HepG2 (cell line): ENCODE data around the gene TRIM72. TPM values are rescaled to one million over a fixed set of nuclear protein-coding genes. Genes with fewer than 3 reads are reported as not detected.

ENCODE experiments used
- ARID4A ChIP-seq: sonication (generic); formaldehyde crosslinking; IDR thresholded peaks from 2 replicates; pipeline ENCODE4 v1.5.0; 2020; ENCODE audit warnings: mild to moderate bottlenecking, missing genetic modification reagents, borderline replicate concordance
- CEBPB ChIP-seq: IDR thresholded peaks from 2 replicates; pipeline ENCODE4 v1.6.1; 2011; ENCODE audit warnings: low read depth, low read length, improper control_type of control experiment, borderline replicate concordance
- DNMT1 ChIP-seq: sonication (generic); formaldehyde crosslinking; IDR thresholded peaks from 2 replicates; pipeline ENCODE4 v1.5.1; 2020; ENCODE audit warnings: mild to moderate bottlenecking, missing genetic modification reagents
- FOXC1 ChIP-seq: sonication (generic); formaldehyde crosslinking; IDR thresholded peaks from 2 replicates; pipeline ENCODE4 v1.8.0; 2022; ENCODE audit warnings: mild to moderate bottlenecking, missing genetic modification reagents, borderline replicate concordance
- GABPB1 ChIP-seq: IDR thresholded peaks from 2 replicates; pipeline ENCODE4 v1.6.1; 2016; ENCODE audit warnings: mild to moderate bottlenecking, missing genetic modification reagents, moderate library complexity, missing compliant biosample characterization
- HHEX ChIP-seq: IDR thresholded peaks from 2 replicates; pipeline ENCODE4 v1.6.1; 2016; ENCODE audit warnings: control low read depth
- HMGA1 ChIP-seq: sonication (generic); formaldehyde crosslinking; conservative IDR thresholded peaks from 2 replicates; pipeline ENCODE4 v1.4.0; 2020; ENCODE audit warnings: missing genetic modification reagents
- NFE2 ChIP-seq: sonication (generic); formaldehyde crosslinking; IDR thresholded peaks from 2 replicates; pipeline ENCODE4 v1.4.0; 2020; ENCODE audit warnings: missing genetic modification reagents
- NFE2L2 ChIP-seq: fragments of 150-350 bp; IDR thresholded peaks from 2 replicates; pipeline ENCODE4 v1.6.1; 2014; ENCODE audit warnings: low read length
- NR2F6 ChIP-seq, 2 experiments: IDR thresholded peaks; 2 replicates each; pipeline ENCODE4 v1.6.1; 2016; ENCODE audit warnings: antibody characterized with exemption in 1 of 2, mild to moderate bottlenecking in 1 of 2
- NRL ChIP-seq: sonication (generic); formaldehyde crosslinking; IDR thresholded peaks from 2 replicates; pipeline ENCODE4 v1.5.0; 2020; ENCODE audit warnings: missing genetic modification reagents, mild to moderate bottlenecking, moderate library complexity, borderline replicate concordance
- RARA ChIP-seq: IDR thresholded peaks from 2 replicates; pipeline ENCODE4 v1.6.1; 2016; ENCODE audit warnings: missing genetic modification reagents, missing compliant biosample characterization
- RARG ChIP-seq: sonication (generic); formaldehyde crosslinking; IDR thresholded peaks from 2 replicates; pipeline ENCODE4 v1.4.0; 2020; ENCODE audit warnings: low read depth, mild to moderate bottlenecking, missing genetic modification reagents
- SMAD1 ChIP-seq: sonication (generic); formaldehyde crosslinking; IDR thresholded peaks from 2 replicates; pipeline ENCODE4 v1.4.0; 2020; ENCODE audit warnings: missing genetic modification reagents, low read depth, mild to moderate bottlenecking, borderline replicate concordance
- SOX5 ChIP-seq: IDR thresholded peaks from 2 replicates; pipeline ENCODE4 v1.6.1; 2016; ENCODE audit warnings: borderline replicate concordance
- WIZ ChIP-seq: sonication (generic); formaldehyde crosslinking; IDR thresholded peaks from 2 replicates; pipeline ENCODE4 v1.5.1; 2020; ENCODE audit warnings: mild to moderate bottlenecking, missing genetic modification reagents
- ZKSCAN8 ChIP-seq: IDR thresholded peaks from 2 replicates; pipeline ENCODE4 v1.6.1; 2016; ENCODE audit warnings: borderline replicate concordance, missing genetic modification reagents, missing compliant biosample characterization
- ZNF3 ChIP-seq: IDR thresholded peaks from 2 replicates; pipeline ENCODE4 v1.7.0; 2017; ENCODE audit warnings: inconsistent platforms
- ZNF354B ChIP-seq: sonication (generic); formaldehyde crosslinking; IDR thresholded peaks from 2 replicates; pipeline ENCODE4 v1.8.0; 2022; ENCODE audit warnings: mild to moderate bottlenecking, missing genetic modification reagents
- ZNF543 ChIP-seq: sonication (generic); formaldehyde crosslinking; IDR thresholded peaks from 2 replicates; pipeline ENCODE4 v1.4.0; 2020; ENCODE audit warnings: mild to moderate bottlenecking, missing genetic modification reagents
- ZNF619 ChIP-seq: sonication (generic); formaldehyde crosslinking; IDR thresholded peaks from 2 replicates; pipeline ENCODE4 v1.4.0; 2020; ENCODE audit warnings: mild to moderate bottlenecking, missing genetic modification reagents
- ZNF644 ChIP-seq: IDR thresholded peaks from 2 replicates; pipeline ENCODE4 v1.6.1; 2016; ENCODE audit warnings: low read depth
- ZNF747 ChIP-seq: sonication (generic); formaldehyde crosslinking; IDR thresholded peaks from 2 replicates; pipeline ENCODE4 v1.8.1; 2023; ENCODE audit warnings: missing genetic modification reagents, mild to moderate bottlenecking, borderline replicate concordance
- ZNF773 ChIP-seq: sonication (generic); formaldehyde crosslinking; IDR thresholded peaks from 2 replicates; pipeline ENCODE4 v1.4.0; 2020; ENCODE audit warnings: missing genetic modification reagents, borderline replicate concordance
- polyA plus RNA-seq, 8 experiments: library from polyadenylated mRNA; depleted of rRNA in 3 of 8; stranded (reverse) in 7 of 8; unstranded in 1 of 8; fragments of >200 nt; fragmentation: Illumina TruSeq in 4 of 8; extraction: Trizol in 4 of 8; gene quantifications; 2 replicates each; pipeline versions ENCODE4 v1.2.1 to v1.2.3, GENCODE V29; 2011 to 2016; ENCODE audit warnings: low read depth in 4 of 8, missing spikeins in 1 of 8, mixed read lengths in 1 of 8; ENCODE audit not compliant: insufficient read depth in 1 of 8
- total RNA-seq, 5 experiments: library from RNA; depleted of rRNA; stranded (reverse); fragments of >200 nt; fragmentation: Illumina TruSeq; extraction: Trizol; gene quantifications; 2 replicates each; pipeline ENCODE4 v1.2.3, GENCODE V29; 2016; ENCODE audit warnings: low read depth in 1 of 5

Gene TRIM72
- total and polyA plus RNA-seq, 2 of the 13 experiments (the other 11 are each of a cell fraction or from before 2014, with no cell fraction given), result not detected

DNA sequence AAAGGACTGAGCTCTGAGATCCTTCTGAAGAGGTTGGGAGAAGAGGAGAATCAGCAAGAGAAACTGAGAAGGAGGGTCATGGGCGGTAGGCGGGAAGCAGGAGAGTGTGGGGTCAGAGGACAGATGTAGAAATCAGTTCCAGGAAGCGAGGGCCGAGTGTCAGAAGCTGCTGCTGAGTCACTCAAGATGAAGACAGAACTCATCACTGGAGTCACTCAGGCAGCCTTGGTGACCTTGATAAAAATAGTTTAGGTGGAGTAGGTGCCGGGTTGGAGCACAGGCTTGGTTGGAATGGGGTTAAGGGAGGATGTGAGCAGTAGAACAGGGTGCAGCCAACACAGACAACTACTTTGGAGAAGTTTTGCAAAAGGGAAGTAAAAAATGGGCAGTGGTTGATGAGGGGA is 39.7 kb downstream of the TRIM72 start (continued):
- TF ChIP-seq CEBPB, result peak; percentile 46; the same call in 1 of the 2 replicates
- TF ChIP-seq SOX5 (CRISPR knock-in tag), result no peak
- no peak for TF ChIP-seq HHEX
- no peak for TF ChIP-seq ZNF644 (CRISPR knock-in tag)
- no peak for TF ChIP-seq ZNF543 (CRISPR knock-in tag)
- TF ChIP-seq NR2F6 (IDR thresholded peaks at IDR 0.05), result 0 out of 2 replicates have a peak, but pooled peaks have one; percentile 37
- no peak for TF ChIP-seq NR2F6 (CRISPR knock-in tag; IDR thresholded peaks at IDR 0.05)
- TF ChIP-seq ARID4A, result no peak
- no peak for TF ChIP-seq ZNF773 (CRISPR knock-in tag)
- TF ChIP-seq ZNF354B (CRISPR knock-in tag), result no peak
- TF ChIP-seq HMGA1 (CRISPR knock-in tag), result no peak
- no peak for TF ChIP-seq NRL (CRISPR knock-in tag)
- TF ChIP-seq ZNF619, result no peak
- no peak for TF ChIP-seq ZNF747 (CRISPR knock-in tag)
- no peak for TF ChIP-seq RARG (CRISPR knock-in tag)
- no peak for TF ChIP-seq FOXC1
- no peak for TF ChIP-seq WIZ (CRISPR knock-in tag)
- peak; percentile 25; the same call in 1 of the 2 replicates for TF ChIP-seq RARA
- no peak for TF ChIP-seq ZKSCAN8
- TF ChIP-seq GABPB1 (CRISPR knock-in tag), result no peak
- TF ChIP-seq DNMT1 (CRISPR knock-in tag), result no peak
- TF ChIP-seq NFE2L2, result peak; percentile 63; the same call in 1 of the 2 replicates
- no peak for TF ChIP-seq SMAD1
- TF ChIP-seq ZNF3 (CRISPR knock-in tag), result no peak
- TF ChIP-seq NFE2, result peak; percentile 60; the same call in 1 of the 2 replicates
